ENCODE data around the gene MAD1L1. TPM values are rescaled to one million over a fixed set of nuclear protein-coding genes. Genes with fewer than 3 reads are reported as not detected.
A peak's percentile ranks its signal among the peaks of the same experiment; 100 is the strongest.

The MAD1L1 gene
- total RNA-seq, 1 donor = 57.9 TPM

DNA sequence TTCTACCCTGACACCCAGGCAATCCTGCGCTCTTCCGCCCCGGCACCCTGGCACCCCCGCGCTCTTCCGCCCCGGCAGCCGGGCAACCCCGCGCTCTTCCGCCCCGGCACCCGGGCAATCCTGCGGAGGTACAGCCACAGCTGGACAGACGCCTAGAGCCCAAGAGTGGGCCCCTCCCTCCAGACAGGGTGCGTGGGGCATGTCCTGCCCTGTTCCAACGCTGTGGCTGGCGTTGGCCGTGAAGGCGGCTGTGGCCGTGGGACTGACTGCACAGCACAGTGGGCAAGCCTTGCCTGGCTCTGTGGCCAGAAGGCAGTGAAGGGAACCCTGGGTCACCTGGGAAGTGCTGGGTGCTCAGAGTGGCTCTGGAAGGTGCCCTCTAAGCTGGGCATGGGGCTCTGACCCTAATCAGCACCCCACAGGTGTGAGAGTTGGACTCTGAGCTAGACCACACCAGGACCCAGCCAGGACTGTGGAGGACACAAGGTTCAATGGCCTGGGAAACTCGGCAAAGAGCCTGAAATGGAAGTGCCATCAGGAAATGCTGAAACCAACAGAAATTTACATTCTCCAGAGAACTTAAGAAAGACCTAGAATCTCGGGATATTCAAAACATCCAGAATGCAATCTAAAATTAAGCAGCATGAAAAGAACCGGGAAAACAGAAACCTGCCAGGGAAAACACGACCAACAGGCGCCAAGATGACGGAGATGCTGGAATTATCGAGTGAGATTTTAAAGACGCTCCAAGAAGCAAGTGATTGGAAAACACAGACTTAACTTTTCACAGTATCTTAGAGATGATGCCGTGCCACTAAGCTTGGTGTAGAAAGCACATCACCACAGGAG is 309.1 kb downstream of the MAD1L1 start:
- DNase-seq (ENCODE audit: low read depth in 2 of 3, low spot score in 2 of 3) = no peak

- no peak for DNase-seq (ENCODE audit: low read depth in 2 of 3, low spot score in 2 of 3)
These were observed 309.9 kb downstream of the MAD1L1 start for GRCh38 chr7:1922870-1923236.

DNA sequence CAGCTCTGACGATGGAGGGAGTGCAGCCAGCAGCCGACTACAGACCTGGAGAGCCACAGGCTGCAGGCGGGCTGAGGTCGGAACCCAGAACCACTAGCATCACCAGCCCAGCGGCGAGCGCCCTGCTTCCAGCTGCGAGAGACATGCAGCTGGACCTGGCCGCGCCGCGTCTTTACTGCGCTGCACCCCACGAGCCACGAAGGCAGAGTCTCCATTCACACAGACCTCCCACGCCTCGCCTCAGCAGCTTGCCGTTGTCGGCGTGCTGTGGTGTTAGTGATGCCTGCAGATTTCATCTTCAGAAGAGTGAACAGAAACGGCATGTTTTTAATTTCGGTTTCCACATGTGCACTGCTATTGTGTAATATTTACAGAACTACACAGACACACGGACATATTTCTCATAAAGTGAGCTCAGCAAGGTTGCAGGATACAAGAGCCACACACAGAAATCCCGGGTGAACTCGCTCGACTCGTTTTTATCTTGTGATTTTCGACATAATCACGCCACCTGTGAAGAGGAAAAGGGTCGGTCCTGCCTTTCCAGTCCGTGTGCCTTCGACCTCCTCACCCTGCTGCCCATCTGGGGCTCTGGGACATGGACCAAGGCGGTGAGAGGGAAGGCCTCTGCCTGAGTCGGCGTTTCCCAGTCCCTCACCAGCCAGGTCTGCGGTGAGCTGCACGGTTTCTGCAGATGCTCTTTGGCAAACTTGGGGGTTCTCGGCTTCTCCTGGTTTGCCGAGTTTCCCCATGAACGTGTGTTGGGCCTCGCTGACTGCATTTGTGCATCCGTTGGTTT is 310.5 kb downstream of the MAD1L1 start:
- DNase-seq (ENCODE audit: low read depth in 2 of 3, low spot score in 2 of 3) = no peak

DNA sequence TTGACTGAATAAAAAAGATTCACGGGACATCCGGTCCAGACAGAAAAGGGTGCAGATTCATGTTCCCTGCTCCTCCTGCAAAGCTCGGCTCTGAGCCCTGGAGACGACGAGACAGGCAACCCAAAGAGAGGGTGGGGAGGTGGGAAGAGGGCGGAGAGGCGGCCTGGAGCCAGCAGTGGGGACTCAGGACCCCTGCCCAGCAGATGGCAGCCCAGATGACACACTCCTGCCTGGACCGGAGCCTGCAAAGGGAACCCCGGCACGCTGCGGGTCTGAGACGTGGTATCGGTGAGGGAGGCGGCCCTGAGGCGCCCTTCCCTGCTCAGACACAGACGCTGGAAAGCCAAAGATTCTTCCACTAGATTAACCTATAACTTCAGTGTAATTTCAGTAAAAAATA is 311.9 kb downstream of the MAD1L1 start:
- no peak for DNase-seq (ENCODE audit: low read depth in 2 of 3, low spot score in 2 of 3)

DNA sequence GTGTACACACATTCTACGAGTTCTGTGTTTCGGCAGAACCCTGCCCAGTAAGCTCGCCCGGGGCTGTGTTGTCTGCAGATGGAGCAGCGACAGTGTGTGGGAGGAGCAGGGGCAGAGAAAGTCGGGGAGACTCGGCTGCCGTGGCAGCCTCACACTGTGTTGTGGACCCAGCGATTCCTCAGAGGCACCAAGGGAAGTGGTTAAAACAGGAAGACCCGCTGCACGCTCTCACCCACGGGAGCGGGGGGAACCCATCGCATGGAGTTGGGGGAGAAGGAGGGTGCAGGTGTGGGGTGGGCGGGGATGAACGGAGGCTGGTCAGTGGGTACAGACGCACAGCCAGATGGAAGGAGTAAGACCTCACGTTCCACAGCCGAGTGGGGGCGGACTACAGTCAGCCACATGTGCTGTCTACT is 312.5 kb downstream of the MAD1L1 start:
- peak in 2 of 3 donors; percentile 65 to 74 for DNase-seq (ENCODE audit: low read depth in 2 of 3, low spot score in 2 of 3)

DNA sequence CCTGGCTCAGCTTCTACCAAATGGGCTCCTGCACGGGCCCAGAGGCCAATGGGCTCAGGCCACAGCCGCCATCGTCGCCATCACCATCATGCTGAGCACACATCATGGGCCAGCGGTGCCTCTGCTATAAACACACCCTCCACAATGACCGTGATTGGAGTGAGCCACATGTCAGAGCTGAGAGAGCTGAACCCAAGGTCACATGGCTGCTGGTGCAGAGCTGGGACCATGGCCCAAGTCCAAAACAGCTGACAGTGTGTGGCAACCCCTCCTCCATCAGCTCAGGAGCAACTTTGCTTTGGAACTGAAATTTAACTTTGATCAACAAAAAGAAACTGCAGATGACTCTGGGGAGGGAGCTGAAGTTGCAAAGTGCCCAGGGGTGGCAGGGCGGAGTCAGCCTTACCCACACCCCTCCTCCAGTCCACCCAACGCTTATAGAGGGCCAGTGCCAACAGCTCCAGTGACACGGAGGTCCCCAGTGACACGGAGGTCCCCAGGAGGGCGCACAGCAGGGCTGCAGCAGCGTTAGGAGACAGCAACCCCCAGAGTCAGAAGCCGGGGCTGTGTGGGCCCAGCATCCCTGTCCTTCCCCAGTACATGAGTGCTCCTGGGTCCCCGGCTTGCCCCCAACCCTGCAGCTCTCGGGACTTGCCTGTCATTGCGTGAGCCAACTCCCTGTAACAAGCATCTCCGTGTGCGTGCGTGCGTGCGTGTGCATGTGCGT is 313.0 kb downstream of the MAD1L1 start:
- peak in 1 of 3 donors; percentile 38 for DNase-seq (ENCODE audit: low read depth in 2 of 3, low spot score in 2 of 3)

- DNase-seq (ENCODE audit: low read depth in 2 of 3, low spot score in 2 of 3) = no peak
These were observed 313.7 kb downstream of the MAD1L1 start for GRCh38 chr7:1918881-1919525.

GRCh38 chr7:1918063-1918645 is 314.6 kb downstream of the MAD1L1 start:
- DNase-seq (ENCODE audit: low read depth in 2 of 3, low spot score in 2 of 3) = no peak

- DNase-seq (ENCODE audit: low read depth in 2 of 3, low spot score in 2 of 3) = no peak
These were observed 315.3 kb downstream of the MAD1L1 start for GRCh38 chr7:1917221-1918062.

GRCh38 chr7:1916601-1916970 is 316.2 kb downstream of the MAD1L1 start:
- no peak for DNase-seq (ENCODE audit: low read depth in 2 of 3, low spot score in 2 of 3)

GRCh38 chr7:1915956-1916600 is 316.7 kb downstream of the MAD1L1 start:
- DNase-seq (ENCODE audit: low read depth in 2 of 3, low spot score in 2 of 3) = no peak

GRCh38 chr7:1915326-1915725 is 317.4 kb downstream of the MAD1L1 start:
- no peak for DNase-seq (ENCODE audit: low read depth in 2 of 3, low spot score in 2 of 3)

DNA sequence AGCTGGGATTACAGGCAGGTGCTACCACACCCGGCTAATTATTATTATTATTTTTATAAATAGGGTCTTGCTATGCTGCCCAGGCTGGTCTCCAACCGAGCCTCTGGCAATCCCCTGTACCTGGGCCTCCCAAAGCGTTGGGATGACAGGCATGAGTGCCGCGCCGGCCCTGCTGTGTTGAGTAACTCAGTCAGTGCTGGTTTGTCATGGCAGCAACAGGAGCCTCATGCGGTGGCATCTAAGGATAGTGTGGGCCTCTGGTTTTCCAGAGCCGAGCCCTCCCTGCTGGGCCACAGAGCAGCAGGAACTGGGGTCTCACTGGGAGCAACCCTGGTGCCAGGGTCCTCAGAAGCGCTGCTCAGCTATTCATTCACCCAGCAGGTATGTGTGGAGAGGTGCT is 318.0 kb downstream of the MAD1L1 start:
- DNase-seq (ENCODE audit: low read depth in 2 of 3, low spot score in 2 of 3) = no peak

DNA sequence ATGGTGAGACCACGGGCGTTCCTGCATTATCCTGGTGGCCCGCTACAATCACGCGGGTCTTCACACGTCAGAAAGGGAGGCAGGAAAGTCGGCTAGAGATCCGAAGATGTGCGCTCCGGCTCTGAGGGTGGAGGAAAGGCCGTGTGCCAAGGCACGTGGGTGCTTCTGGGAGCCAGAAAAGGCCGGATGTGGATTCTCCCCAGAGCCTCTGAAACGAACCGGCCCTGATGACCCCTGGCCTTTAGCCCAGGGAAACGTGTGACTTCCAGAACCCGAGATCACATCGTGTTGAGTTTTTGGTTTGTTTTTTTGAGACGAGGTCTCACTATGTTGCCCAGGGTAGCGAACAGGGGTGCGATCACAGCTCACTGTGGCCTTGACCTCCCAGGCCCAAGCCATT is 318.4 kb downstream of the MAD1L1 start:
- DNase-seq (ENCODE audit: low read depth in 2 of 3, low spot score in 2 of 3) = no peak

- DNase-seq (ENCODE audit: low read depth in 2 of 3, low spot score in 2 of 3) = no peak
These were observed 319.1 kb downstream of the MAD1L1 start for GRCh38 chr7:1913466-1914282.

- DNase-seq (ENCODE audit: low read depth in 2 of 3, low spot score in 2 of 3) = peak in 1 of 3 donors; percentile 21
These were observed 319.9 kb downstream of the MAD1L1 start for GRCh38 chr7:1912593-1913465.

DNA sequence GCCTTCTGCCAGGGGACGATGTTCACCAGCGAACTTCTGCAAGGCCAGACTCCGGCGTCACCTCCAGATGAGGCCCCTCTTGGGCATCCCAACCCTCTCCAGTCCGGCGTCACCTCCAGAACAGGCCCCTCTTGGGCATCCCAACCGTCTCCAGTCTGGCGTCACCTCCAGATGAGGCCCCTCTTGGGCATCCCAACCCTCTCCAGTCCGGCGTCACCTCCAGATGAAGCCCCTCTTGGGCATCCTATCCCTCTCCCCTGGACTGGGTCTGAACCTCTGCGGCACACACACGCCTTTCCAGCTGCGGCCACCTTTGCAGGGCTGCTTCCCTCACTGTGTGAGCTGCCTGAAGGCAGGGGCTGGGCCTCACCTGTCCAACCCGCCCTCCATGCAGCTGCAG is 321.2 kb downstream of the MAD1L1 start:
- no peak for DNase-seq (ENCODE audit: low read depth in 2 of 3, low spot score in 2 of 3)

Data from hematopoietic multipotent progenitor cell (in vitro differentiated cells).